GM12875 (cell line): ENCODE data around the gene KLF11.

Experiments used
- H3K4me3 ChIP-seq: one replicate; pipeline ENCODE4 v1.5.1; 2011; ENCODE audit warnings: low read depth, low read length, control low read depth
- CTCF ChIP-seq: IDR thresholded peaks from 2 replicates; pipeline ENCODE4 v1.5.1; 2011; ENCODE audit warnings: low read depth, mild to moderate bottlenecking, control low read depth, inconsistent platforms, low read length, moderate library complexity, borderline replicate concordance; ENCODE audit not compliant: insufficient read depth

The KLF11 gene

DNA sequence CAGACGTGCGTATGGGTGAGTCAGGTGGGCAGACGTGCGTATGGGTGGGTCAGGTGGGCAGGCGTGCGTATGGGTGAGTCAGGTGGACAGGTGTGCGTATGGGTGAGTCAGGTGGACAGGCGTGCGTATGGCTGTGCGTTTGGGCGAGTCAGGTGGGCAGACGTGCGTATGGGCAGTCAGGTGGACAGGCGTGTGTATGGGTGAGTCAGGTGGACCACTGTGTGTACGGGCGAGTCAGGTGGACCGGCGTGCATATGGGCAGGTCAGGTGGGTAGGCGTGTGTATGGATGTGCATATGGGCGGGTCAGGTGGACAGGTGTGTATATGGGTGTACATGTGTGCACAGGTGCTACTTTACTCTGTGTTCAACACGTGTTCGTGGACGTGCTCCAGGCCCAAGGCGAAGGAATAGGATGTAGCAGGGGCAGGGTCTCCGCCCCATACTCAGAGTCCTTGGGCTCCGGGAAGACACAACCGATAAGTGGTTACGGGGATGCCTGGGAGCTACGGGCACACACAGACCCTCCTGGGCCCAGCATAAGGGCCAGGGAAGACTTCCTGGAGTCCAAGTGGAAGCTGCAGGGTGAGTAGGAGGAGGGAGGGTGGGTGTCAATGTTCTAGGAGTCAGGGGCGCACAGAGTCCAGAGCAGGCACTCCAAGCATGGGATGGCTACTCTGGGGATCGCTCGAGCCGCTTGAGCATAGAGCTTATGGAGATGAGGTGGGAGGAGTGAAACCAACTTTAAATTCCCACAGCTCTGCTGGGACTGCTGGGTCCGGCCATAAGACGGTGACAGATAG is 27.1 kb upstream of the KLF11 start:
- no peak for TF ChIP-seq CTCF
- no peak overlapping the region for H3K4me3 ChIP-seq

GRCh38 chr2:10016802-10017258 is 26.5 kb upstream of the KLF11 start:
- no peak for TF ChIP-seq CTCF
- H3K4me3 ChIP-seq, result no peak overlapping the region

GRCh38 chr2:10017313-10017941 is 25.9 kb upstream of the KLF11 start:
- TF ChIP-seq CTCF, result no peak
- no peak overlapping the region for H3K4me3 ChIP-seq

GRCh38 chr2:10019174-10019573 is 24.2 kb upstream of the KLF11 start:
- H3K4me3 ChIP-seq, result no peak overlapping the region
- TF ChIP-seq CTCF, result no peak

GRCh38 chr2:10019602-10020400 is 23.5 kb upstream of the KLF11 start:
- H3K4me3 ChIP-seq, result no peak overlapping the region
- TF ChIP-seq CTCF, result no peak

DNA sequence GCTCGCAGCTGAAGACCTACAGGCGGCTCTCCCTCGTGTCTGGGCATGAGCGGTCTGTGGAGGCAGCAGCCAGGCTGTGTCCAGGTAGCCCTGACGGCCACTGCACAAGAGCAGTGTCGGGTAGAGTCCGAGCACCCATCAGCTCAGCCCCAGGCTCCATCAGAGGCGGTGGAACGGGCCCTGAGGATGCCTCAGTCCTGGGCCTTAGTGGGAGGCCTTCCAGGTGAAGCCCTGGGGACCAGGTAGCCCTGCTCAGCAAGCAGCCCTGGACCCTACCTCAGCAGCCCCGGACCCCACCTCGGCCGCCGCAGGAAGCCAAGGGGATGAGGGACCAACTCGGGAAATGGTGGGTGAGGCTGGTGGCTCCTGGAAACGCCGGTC is 21.3 kb upstream of the KLF11 start:
- no peak overlapping the region for H3K4me3 ChIP-seq
- no peak for TF ChIP-seq CTCF
